ENCODE measurements around the gene PITX2.
"Not testable (repeated sequence)": the region's sequence is repeated elsewhere in the genome, so short reads cannot be mapped to it uniquely, and the experiment has no call there.

Gene PITX2

GRCh38 chr4:110610620-110610939, 12.3 kb downstream of the PITX2 start:
- Mint-ChIP-seq H3K36me3 (no peaks in the 10 kb centered on the region), H3K27ac (no peak overlapping the region), H3K27me3 (peaks cover 50% of the 10 kb centered on the region), H3K4me3 (no peak overlapping the region), H3K4me1 (no peaks in the 10 kb centered on the region), H3K9me3 (no peaks in the 10 kb centered on the region)

- Mint-ChIP-seq H3K4me1 (no peaks in the 10 kb centered on the region), H3K27ac (no peak overlapping the region), H3K4me3 (no peak overlapping the region), H3K36me3 (no peaks in the 10 kb centered on the region), H3K9me3 (no peaks in the 10 kb centered on the region), H3K27me3 (peaks cover 45% of the 10 kb centered on the region)
Observed at GRCh38 chr4:110609044-110609750, 13.7 kb downstream of the PITX2 start.

GRCh38 chr4:110605077-110605476, 17.8 kb downstream of the PITX2 start:
- Mint-ChIP-seq H3K4me1 (no peaks in the 10 kb centered on the region), H3K27me3 (peaks cover 28% of the 10 kb centered on the region), H3K4me3 (no peak overlapping the region), H3K9me3 (no peaks in the 10 kb centered on the region), H3K36me3 (no peaks in the 10 kb centered on the region), H3K27ac (no peak overlapping the region)

- no peaks in the 10 kb centered on the region for H3K4me1 Mint-ChIP-seq
- H3K27me3 Mint-ChIP-seq, result peaks cover 17% of the 10 kb centered on the region
- H3K36me3 Mint-ChIP-seq, result no peaks in the 10 kb centered on the region
- H3K27ac Mint-ChIP-seq, result no peak overlapping the region
- H3K4me3 Mint-ChIP-seq, result no peak overlapping the region
- H3K9me3 Mint-ChIP-seq, result no peaks in the 10 kb centered on the region
Observed at GRCh38 chr4:110602061-110602460, 20.8 kb downstream of the PITX2 start.

- H3K27ac Mint-ChIP-seq, result no peak overlapping the region
- H3K4me1 Mint-ChIP-seq, result no peaks in the 10 kb centered on the region
- H3K4me3 Mint-ChIP-seq, result no peak overlapping the region
- H3K9me3 Mint-ChIP-seq, result peaks cover 8% of the 10 kb centered on the region
- no peaks in the 10 kb centered on the region for H3K36me3 Mint-ChIP-seq
- peaks cover 13% of the 10 kb centered on the region for H3K27me3 Mint-ChIP-seq
Observed at GRCh38 chr4:110597582-110597981, 25.3 kb downstream of the PITX2 start.

GRCh38 chr4:110596431-110596830, 26.4 kb downstream of the PITX2 start:
- Mint-ChIP-seq H3K27me3 (peaks cover 14% of the 10 kb centered on the region), H3K4me3 (no peak overlapping the region)

GRCh38 chr4:110595583-110595982, 27.3 kb downstream of the PITX2 start:
- H3K4me3 Mint-ChIP-seq, result no peak overlapping the region
- no peak overlapping the region for H3K27ac Mint-ChIP-seq
- peaks cover 9% of the 10 kb centered on the region for H3K9me3 Mint-ChIP-seq
- H3K27me3 Mint-ChIP-seq, result peaks cover 11% of the 10 kb centered on the region
- H3K36me3 Mint-ChIP-seq, result no peaks in the 10 kb centered on the region
- no peaks in the 10 kb centered on the region for H3K4me1 Mint-ChIP-seq

More at GRCh38 chr4:110596431-110596830, 26.4 kb downstream of the PITX2 start:
- H3K27ac Mint-ChIP-seq, result no peak overlapping the region
- H3K36me3 Mint-ChIP-seq, result no peaks in the 10 kb centered on the region
- peaks cover 9% of the 10 kb centered on the region for H3K9me3 Mint-ChIP-seq
- no peaks in the 10 kb centered on the region for H3K4me1 Mint-ChIP-seq

GRCh38 chr4:110589297-110589696, 33.6 kb downstream of the PITX2 start:
- no peaks in the 10 kb centered on the region for H3K36me3 Mint-ChIP-seq
- no peaks in the 10 kb centered on the region for H3K4me1 Mint-ChIP-seq
- peaks cover 3% of the 10 kb centered on the region for H3K27me3 Mint-ChIP-seq
- no peak overlapping the region for H3K27ac Mint-ChIP-seq
- peaks cover 5% of the 10 kb centered on the region for H3K9me3 Mint-ChIP-seq
- H3K4me3 Mint-ChIP-seq, result no peak overlapping the region

GRCh38 chr4:110587666-110588285, 35.1 kb downstream of the PITX2 start:
- no peaks in the 10 kb centered on the region for H3K4me1 Mint-ChIP-seq
- no peak overlapping the region for H3K4me3 Mint-ChIP-seq
- H3K36me3 Mint-ChIP-seq, result no peaks in the 10 kb centered on the region
- H3K27me3 Mint-ChIP-seq, result peaks cover 5% of the 10 kb centered on the region
- H3K27ac Mint-ChIP-seq, result no peak overlapping the region
- H3K9me3 Mint-ChIP-seq, result peaks cover 4% of the 10 kb centered on the region

GRCh38 chr4:110586131-110586850, 36.6 kb downstream of the PITX2 start:
- no peaks in the 10 kb centered on the region for H3K4me1 Mint-ChIP-seq
- no peaks in the 10 kb centered on the region for H3K9me3 Mint-ChIP-seq
- no peak overlapping the region for H3K27ac Mint-ChIP-seq
- no peaks in the 10 kb centered on the region for H3K36me3 Mint-ChIP-seq
- no peak overlapping the region for H3K4me3 Mint-ChIP-seq
- H3K27me3 Mint-ChIP-seq, result peaks cover 9% of the 10 kb centered on the region

- H3K4me3 Mint-ChIP-seq, H3K27ac Mint-ChIP-seq: not testable (repeated sequence)
Observed at GRCh38 chr4:110576696-110577095, 46.2 kb downstream of the PITX2 start.

More at GRCh38 chr4:110576696-110577095, 46.2 kb downstream of the PITX2 start:
- not testable (repeated sequence) for H3K27me3 Mint-ChIP-seq, H3K4me1 Mint-ChIP-seq, H3K36me3 Mint-ChIP-seq
- peaks cover 24% of the 10 kb centered on the region for H3K9me3 Mint-ChIP-seq
